HepG2 (cell line): ENCODE data around the gene PLA2G4D. TPM values are rescaled to one million over a fixed set of nuclear protein-coding genes. Genes with fewer than 3 reads are reported as not detected.

Experiments
- ATAC-seq: fragments of 200-7000 bp; cut with Tn5 transposase; 3 replicates; pipeline ENCODE4 v1.9.1; 2020; ENCODE audit warnings: mild to moderate bottlenecking, moderate library complexity
- BruUV-seq: library from RNA; stranded (reverse); fragments of 400-500 nt; replicated peaks from 2 replicates; lab custom pipeline; 2021; lab: Mats Ljungman, UMichigan
- CTCF ChIA-PET: fragments of 300-600 bp; formaldehyde crosslinking; extraction: SDS; loops from one replicate; lab custom pipeline; 2021; ENCODE audit warnings: low total read pairs, inconsistent platforms, low intra/inter-chr PET ratio; lab: Yijun Ruan, JAX
- POLR2A ChIA-PET: fragments of 350-600 bp; sonication (Branson Sonifier 250); formaldehyde crosslinking; loops from one replicate; lab custom pipeline; 2020; ENCODE audit warnings: antibody characterized with exemption, inconsistent platforms; lab: Yijun Ruan, JAX
- DNase-seq: peaks from one replicate; pipeline ENCODE4 v3.0.0-alpha.2; 2015; ENCODE audit warnings: low spot score
- FAIRE-seq: peaks from 3 replicates; lab custom pipeline; 2011; peaks lifted over from hg19 to GRCh38; lab: Jason Lieb, UNC
- H2AFZ ChIP-seq: one replicate; pipeline ENCODE4 v1.6.1; 2011; ENCODE audit warnings: low read length, inconsistent platforms
- H3K27ac ChIP-seq: fragments of 300-600 bp; 3 replicates; pipeline ENCODE4 v1.8.0; 2011; ENCODE audit warnings: mixed run types, mild to moderate bottlenecking, mixed read lengths, low read length, inconsistent platforms; ENCODE audit not compliant: insufficient read depth; ENCODE audit errors: extremely low read length
- H3K27me3 ChIP-seq, 2 experiments: fragments of 200-600 bp in 1 of 2; 2 replicates in 1 of 2; 3 replicates in 1 of 2; pipeline versions ENCODE4 v1.6.0 to v1.8.0; 2011; ENCODE audit warnings: low read length in 2 of 2, mild to moderate bottlenecking in 2 of 2, moderate library complexity in 2 of 2, inconsistent platforms in 1 of 2; ENCODE audit not compliant: insufficient read depth in 2 of 2, control insufficient read depth in 1 of 2
- H3K36me3 ChIP-seq, 2 experiments: fragments of 200-600 bp in 1 of 2; replicated peaks in 1 of 2; 2 replicates in 1 of 2; 3 replicates in 1 of 2; pipeline versions ENCODE4 v1.5.1 to v1.8.0; 2011; ENCODE audit warnings: low read length in 2 of 2, inconsistent platforms in 1 of 2; ENCODE audit not compliant: insufficient read depth in 2 of 2, control insufficient read depth in 1 of 2
- H3K4me1 ChIP-seq: 2 replicates; pipeline ENCODE4 v1.5.1; 2012; ENCODE audit warnings: low read length, inconsistent platforms; ENCODE audit not compliant: insufficient read depth
- H3K4me2 ChIP-seq: 2 replicates; pipeline ENCODE4 v1.6.0; 2011; ENCODE audit warnings: low read depth, low read length, inconsistent platforms
- H3K4me3 ChIP-seq, 3 experiments: fragments of 200-600 bp in 1 of 3; sonication (generic), shearing (Covaris generic) in 1 of 3; replicated peaks in 1 of 3; 2 replicates each; pipeline ENCODE4 v1.5.1; 2011 to 2016; ENCODE audit warnings: low read length in 3 of 3, inconsistent platforms in 2 of 3, low read depth in 2 of 3, mild to moderate bottlenecking in 2 of 3, control low read depth in 1 of 3, mixed read lengths in 1 of 3; ENCODE audit not compliant: insufficient read depth in 1 of 3
- H3K79me2 ChIP-seq: one replicate; pipeline ENCODE4 v1.6.1; 2011; ENCODE audit warnings: low read length, inconsistent platforms; ENCODE audit not compliant: insufficient read depth
- H3K9ac ChIP-seq: 2 replicates; pipeline ENCODE4 v1.6.0; 2011; ENCODE audit warnings: mild to moderate bottlenecking, low read depth, low read length, inconsistent platforms; ENCODE audit not compliant: insufficient read depth
- H3K9me3 ChIP-seq: 2 replicates; pipeline ENCODE4 v1.5.1; 2012; ENCODE audit warnings: mild to moderate bottlenecking, low read length
- H4K20me1 ChIP-seq: 2 replicates; pipeline ENCODE4 v1.6.0; 2011; ENCODE audit warnings: inconsistent platforms, mild to moderate bottlenecking, low read length, moderate library complexity; ENCODE audit not compliant: insufficient read depth
- DBP ChIP-seq: sonication (generic); formaldehyde crosslinking; IDR thresholded peaks from 2 replicates; pipeline ENCODE4 v1.4.0; 2020; ENCODE audit warnings: missing genetic modification reagents; ENCODE audit errors: not compliant biosample characterization
- MEIS2 ChIP-seq: sonication (generic); formaldehyde crosslinking; IDR thresholded peaks from 2 replicates; pipeline ENCODE4 v1.9.0; 2021; ENCODE audit warnings: mild to moderate bottlenecking, missing genetic modification reagents
- PAXIP1 ChIP-seq: sonication (generic); formaldehyde crosslinking; conservative IDR thresholded peaks from 2 replicates; pipeline ENCODE4 v1.4.0; 2020; ENCODE audit warnings: mild to moderate bottlenecking, missing genetic modification reagents, moderate library complexity
- SAP130 ChIP-seq: IDR thresholded peaks from 2 replicates; pipeline ENCODE4 v1.6.1; 2016; ENCODE audit warnings: low read depth
- TBL1XR1 ChIP-seq: fragments of 150-350 bp; IDR thresholded peaks from 2 replicates; pipeline ENCODE4 v1.6.1; 2014; ENCODE audit warnings: borderline replicate concordance, low read length; ENCODE audit not compliant: partially characterized antibody
- ZNF20 ChIP-seq: sonication (generic); formaldehyde crosslinking; IDR thresholded peaks from 2 replicates; pipeline ENCODE4 v1.4.0; 2020; ENCODE audit warnings: mild to moderate bottlenecking, moderate library complexity, missing genetic modification reagents
- ZNF256 ChIP-seq: sonication (generic); formaldehyde crosslinking; conservative IDR thresholded peaks from 2 replicates; pipeline ENCODE4 v1.4.0; 2020; ENCODE audit warnings: missing genetic modification reagents
- ZNF292 ChIP-seq: sonication (generic); formaldehyde crosslinking; IDR thresholded peaks from 2 replicates; pipeline ENCODE4 v1.8.1; 2022; ENCODE audit warnings: mild to moderate bottlenecking, low read depth, missing genetic modification reagents, borderline replicate concordance
- ZNF687 ChIP-seq: sonication (generic); formaldehyde crosslinking; IDR thresholded peaks from 2 replicates; pipeline ENCODE4 v1.5.1; 2020; ENCODE audit warnings: mild to moderate bottlenecking, missing genetic modification reagents, moderate library complexity
- ZNF713 ChIP-seq: sonication (generic); formaldehyde crosslinking; IDR thresholded peaks from 2 replicates; pipeline ENCODE4 v1.4.0; 2020; ENCODE audit warnings: mild to moderate bottlenecking, missing genetic modification reagents
- ZNF75D ChIP-seq: sonication (generic); formaldehyde crosslinking; IDR thresholded peaks from 2 replicates; pipeline ENCODE4 v1.8.1; 2023; ENCODE audit warnings: missing genetic modification reagents, mild to moderate bottlenecking, borderline replicate concordance
- ZNF768 ChIP-seq: sonication (generic); formaldehyde crosslinking; IDR thresholded peaks from 2 replicates; pipeline ENCODE4 v1.4.0; 2020; ENCODE audit warnings: missing genetic modification reagents
- ZSCAN12 ChIP-seq: sonication (generic); formaldehyde crosslinking; IDR thresholded peaks from 2 replicates; pipeline ENCODE4 v1.9.0; 2021; ENCODE audit warnings: mild to moderate bottlenecking, missing genetic modification reagents
- WGBS: methylation state at CpG from one replicate; pipeline ENCODE4 v1.1.6; 2017; ENCODE audit warnings: low lambda C conversion rate; 5-methylcytosine and 5-hydroxymethylcytosine counted together
- in situ Hi-C: cut with HindIII; loops from 2 replicates; pipeline ENCODE4 v1.10.0; 2017; ENCODE audit warnings: low pct_unique_long_range_greater_than_20kb; ENCODE audit not compliant: extremely low pct_ligation_motif_present
- intact Hi-C: fragments of 100-400 bp; cut with micrococcal nuclease; formaldehyde crosslinking; loops from one replicate; pipeline ENCODE4 v1.10.0; 2022; ENCODE audit not compliant: unreplicated experiment
- polyA plus RNA-seq, 8 experiments: library from polyadenylated mRNA; depleted of rRNA in 3 of 8; stranded (reverse) in 7 of 8; unstranded in 1 of 8; fragments of >200 nt; fragmentation: Illumina TruSeq in 4 of 8; extraction: Trizol in 4 of 8; gene quantifications; 2 replicates each; pipeline versions ENCODE4 v1.2.1 to v1.2.3, GENCODE V29; 2011 to 2016; ENCODE audit warnings: low read depth in 4 of 8, missing spikeins in 1 of 8, mixed read lengths in 1 of 8; ENCODE audit not compliant: insufficient read depth in 1 of 8
- total RNA-seq, 5 experiments: library from RNA; depleted of rRNA; stranded (reverse); fragments of >200 nt; fragmentation: Illumina TruSeq; extraction: Trizol; gene quantifications; 2 replicates each; pipeline ENCODE4 v1.2.3, GENCODE V29; 2016; ENCODE audit warnings: low read depth in 1 of 5

The PLA2G4D gene
- total and polyA plus RNA-seq, 2 of the 13 experiments (the other 11 are each of a cell fraction or from before 2014, with no cell fraction given): 0.04 to 0.21 TPM

- in situ Hi-C loops: loop anchor here (5.0 kb wide), 1 partner anchor 42 kb away; no protein-coding TSS in a partner anchor
- WGBS: 12% methylated on average over 5 of the region's 7 CpGs
- ChIA-PET POLR2A (no interaction called here), CTCF (no interaction called here)
- ATAC-seq: no peak
- Histone ChIP-seq H2AFZ (no peak overlapping the region), H3K4me2 (peak overlapping the region; percentile 30; the same call in 1 of the 2 replicates), H3K9ac (no peak overlapping the region), H3K9me3 (no peaks in the 10 kb centered on the region), H3K27ac (no peak overlapping the region), H3K27me3 (peaks cover 12 to 52% of the 10 kb centered on the region in 2 experiments; a peak in 4 of 5 replicates), H3K79me2 (no peaks in the 10 kb centered on the region), H3K4me3 (no peak overlapping the region; a peak in 1 of 6 replicates), H3K4me1 (peaks cover 69% of the 10 kb centered on the region), H4K20me1 (no peaks in the 10 kb centered on the region), H3K36me3 (no peaks in the 10 kb centered on the region)
- no TSS peak for BruUV-seq
- no peak for FAIRE-seq
- no peak for DNase-seq
- TF ChIP-seq ZNF256 (CRISPR knock-in tag) (no peak), MEIS2 (no peak), ZNF75D (no peak), DBP (no peak), ZNF687 (CRISPR knock-in tag) (peak; percentile 24; the same call in 1 of the 2 replicates), ZNF292 (CRISPR knock-in tag) (no peak), ZNF768 (CRISPR knock-in tag) (no peak), ZSCAN12 (CRISPR knock-in tag) (no peak), ZNF20 (CRISPR knock-in tag) (no peak), PAXIP1 (CRISPR knock-in tag) (0 out of 2 replicates have a peak, but pooled peaks have one; percentile 27), SAP130 (CRISPR knock-in tag) (0 out of 2 replicates have a peak, but pooled peaks have one; percentile 15), ZNF713 (CRISPR knock-in tag) (no peak), TBL1XR1 (no peak)
- intact Hi-C loops: no loop called here
These were observed 4.0 kb downstream of the PLA2G4D start for GRCh38 chr15:42090370-42090769.
